HG03460 (cell line): ENCODE measurements around the gene DNM3.

Source experiments
- ATAC-seq: cut with Tn5 transposase; IDR thresholded peaks from one replicate; pipeline ENCODE4 v1.9.1; 2021; ENCODE audit not compliant: unreplicated experiment

The DNM3 gene

DNA sequence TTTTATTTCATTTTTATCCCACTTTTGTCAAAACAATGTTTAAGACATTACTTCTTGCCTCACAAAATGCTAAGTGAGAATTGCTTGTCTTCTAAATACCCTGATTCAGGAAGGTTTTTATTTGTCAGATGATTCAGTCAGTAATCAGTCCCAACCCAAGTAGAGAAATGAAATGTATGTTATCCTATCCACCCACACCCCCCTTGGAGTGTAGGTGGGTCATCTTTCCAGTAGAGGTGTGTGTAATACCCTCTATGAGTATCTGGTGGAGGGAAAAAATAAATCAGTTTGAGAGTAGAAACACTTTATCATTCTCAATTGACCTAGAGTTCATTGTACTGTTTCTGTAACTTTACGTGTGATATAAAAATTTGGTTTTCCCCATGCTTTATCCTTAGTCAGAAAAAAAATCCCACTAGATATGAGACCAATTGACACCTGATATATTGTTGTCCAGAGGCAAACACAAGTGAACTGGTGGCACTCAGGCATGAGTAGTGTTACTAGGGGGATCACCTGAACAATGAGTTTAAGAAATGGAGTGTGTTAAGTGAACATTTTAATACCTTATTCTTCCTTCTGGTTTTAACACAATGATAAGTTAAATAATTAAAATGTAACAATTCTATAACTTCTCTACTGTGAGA is 425.4 kb downstream of the DNM3 start:
- ATAC-seq: no peak

DNA sequence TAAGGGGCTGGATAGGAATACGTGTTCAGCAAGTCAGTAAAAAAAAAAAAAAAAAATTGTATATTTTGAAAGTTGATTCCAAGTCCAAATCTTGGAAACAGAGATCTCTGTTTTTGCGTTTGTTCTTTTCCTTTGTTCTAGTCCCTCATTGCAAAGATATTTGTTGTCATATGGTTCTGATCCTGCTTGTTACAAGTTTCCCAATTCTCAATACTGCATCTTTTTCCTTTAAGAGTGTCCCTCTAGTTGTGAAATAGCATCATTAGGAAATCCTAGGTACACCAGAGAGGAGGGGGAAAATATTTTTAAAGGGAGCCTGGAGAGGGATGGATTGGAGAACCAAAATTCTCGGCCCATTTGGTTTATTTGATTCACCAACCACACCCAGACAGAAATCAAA is 426.9 kb downstream of the DNM3 start:
- no peak for ATAC-seq

GRCh38 chr1:172269084-172269483 is 427.8 kb downstream of the DNM3 start:
- no peak for ATAC-seq

- no peak for ATAC-seq
Observed at GRCh38 chr1:172269644-172270043, 428.3 kb downstream of the DNM3 start.

DNA sequence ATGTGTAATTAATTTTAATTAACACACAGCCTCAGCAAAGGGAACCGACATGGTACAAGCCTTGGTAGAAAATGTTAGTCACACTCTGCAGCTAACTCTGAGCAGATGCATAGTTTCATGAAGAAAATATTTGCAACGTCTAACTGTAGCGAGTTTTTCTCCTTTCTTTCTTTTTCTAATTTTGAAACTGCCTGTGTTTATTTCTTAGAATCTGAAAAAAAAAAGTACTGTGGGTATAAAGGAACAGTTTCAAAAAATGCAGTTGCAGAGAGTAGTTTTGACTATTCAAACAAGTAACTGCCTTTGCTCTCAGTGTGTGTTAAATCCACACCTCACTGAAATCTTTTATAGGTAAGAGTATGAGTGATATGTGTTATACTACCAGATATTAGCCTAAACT is 429.3 kb downstream of the DNM3 start:
- ATAC-seq: no peak

GRCh38 chr1:172272087-172272486 is 430.8 kb downstream of the DNM3 start:
- ATAC-seq: no peak

GRCh38 chr1:172273647-172274396 is 432.5 kb downstream of the DNM3 start:
- no peak for ATAC-seq

DNA sequence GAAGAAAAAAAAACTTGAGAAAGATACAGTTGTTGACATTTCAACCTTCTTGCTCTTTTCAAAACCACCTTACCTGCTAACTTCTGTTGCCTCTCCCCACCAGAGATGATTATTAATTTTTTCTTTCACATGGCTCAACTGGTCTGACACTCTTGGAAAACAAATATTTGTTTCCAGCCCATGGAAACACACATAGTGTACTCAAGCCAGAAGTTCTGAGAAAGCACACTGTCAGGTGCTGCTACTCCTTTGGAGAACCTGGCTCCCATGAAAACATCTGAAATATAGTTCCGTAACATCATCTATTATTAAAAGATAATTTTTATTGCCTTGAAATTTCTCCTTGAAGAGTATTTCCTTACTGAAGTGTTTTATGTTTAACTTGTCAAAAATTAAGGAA is 434.2 kb downstream of the DNM3 start:
- no peak for ATAC-seq

GRCh38 chr1:172276120-172276818 is 435.0 kb downstream of the DNM3 start:
- no peak for ATAC-seq

DNA sequence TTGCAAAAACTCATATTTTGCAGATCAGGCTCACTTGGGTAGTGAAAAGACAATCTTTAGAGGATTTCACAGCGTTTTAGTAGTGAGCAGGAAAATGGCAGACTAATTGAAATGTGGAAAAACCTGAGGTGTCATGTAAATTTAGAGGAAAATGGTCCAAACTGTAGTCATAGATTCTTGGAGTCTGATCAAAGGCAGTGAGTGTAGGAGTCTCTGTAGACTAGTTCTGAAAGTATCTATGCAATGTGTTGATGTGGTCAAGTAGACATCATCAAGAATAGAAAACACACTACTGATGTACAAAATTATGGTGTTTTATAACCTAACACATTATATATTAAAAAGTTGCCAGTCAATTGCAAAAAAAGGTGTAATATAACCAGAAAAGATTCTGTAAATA is 436.0 kb downstream of the DNM3 start:
- ATAC-seq: no peak

DNA sequence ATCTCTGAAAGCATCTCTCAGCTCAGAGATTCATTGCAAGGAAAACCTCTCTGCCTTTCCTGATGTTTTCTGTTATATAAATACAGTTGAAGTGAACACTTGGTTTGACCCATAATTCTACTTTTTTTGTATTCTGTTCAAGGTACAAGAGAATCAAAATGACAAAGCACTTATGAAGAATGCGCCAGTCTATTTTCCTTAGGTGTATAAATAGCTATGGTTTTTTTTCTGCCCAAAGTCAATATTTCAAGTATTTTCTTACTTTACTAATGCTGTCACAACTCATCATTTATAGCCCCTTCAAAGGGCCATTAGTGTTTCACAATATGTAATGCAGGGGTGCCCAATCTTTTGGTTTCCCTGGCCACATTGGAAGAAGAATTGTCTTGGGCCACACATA is 436.7 kb downstream of the DNM3 start:
- no peak for ATAC-seq

DNA sequence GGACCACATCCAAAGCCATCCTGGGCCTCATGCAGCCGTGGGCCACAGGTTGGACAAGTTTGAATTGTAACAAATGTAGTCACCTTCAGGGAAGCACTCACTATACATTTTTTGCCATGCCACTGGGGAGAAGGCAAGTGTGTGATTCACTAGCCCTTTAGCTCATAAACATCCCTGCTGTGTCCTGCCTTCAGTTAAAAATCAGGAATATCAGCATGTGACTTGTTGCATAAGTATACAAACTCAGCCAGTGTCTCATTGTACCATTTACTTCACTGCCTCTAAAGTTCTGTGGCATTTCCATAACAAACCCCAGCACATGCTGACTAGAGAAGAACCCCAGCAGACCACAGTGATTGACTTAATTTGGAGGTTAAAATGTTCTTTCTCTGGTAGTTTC is 437.2 kb downstream of the DNM3 start:
- ATAC-seq: no peak

DNA sequence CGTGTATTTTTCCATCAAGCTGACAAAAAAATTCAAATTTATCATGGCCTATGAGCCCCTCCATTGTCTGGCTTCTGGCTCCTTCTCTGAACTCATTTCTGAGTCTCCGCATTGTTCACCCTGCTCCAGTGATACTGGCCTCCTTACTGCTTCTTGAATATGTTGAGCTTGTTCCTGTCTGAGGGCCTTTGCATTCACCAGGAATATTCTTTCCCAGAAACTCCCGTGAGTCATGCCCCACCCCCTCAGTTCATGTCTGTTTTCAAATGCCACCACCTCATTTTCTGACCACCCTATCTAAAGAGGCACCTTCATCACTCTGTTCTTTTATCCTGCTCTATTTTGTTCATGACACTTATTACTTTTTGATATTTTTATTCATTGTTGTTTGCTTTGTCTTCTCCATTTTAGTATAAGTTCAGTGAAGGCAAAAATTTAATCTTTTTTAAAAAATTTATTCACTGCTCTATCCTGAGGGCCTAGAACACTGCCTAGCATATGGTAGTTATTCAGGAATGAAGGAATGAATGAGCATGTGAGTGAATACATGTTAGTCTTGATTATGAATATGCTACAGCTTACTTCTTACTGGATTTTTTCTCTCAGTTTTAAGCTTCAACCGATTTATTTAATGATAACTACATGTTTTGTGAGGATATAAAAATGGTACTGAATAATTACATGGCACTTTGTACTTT is 438.8 kb downstream of the DNM3 start:
- no peak for ATAC-seq

DNA sequence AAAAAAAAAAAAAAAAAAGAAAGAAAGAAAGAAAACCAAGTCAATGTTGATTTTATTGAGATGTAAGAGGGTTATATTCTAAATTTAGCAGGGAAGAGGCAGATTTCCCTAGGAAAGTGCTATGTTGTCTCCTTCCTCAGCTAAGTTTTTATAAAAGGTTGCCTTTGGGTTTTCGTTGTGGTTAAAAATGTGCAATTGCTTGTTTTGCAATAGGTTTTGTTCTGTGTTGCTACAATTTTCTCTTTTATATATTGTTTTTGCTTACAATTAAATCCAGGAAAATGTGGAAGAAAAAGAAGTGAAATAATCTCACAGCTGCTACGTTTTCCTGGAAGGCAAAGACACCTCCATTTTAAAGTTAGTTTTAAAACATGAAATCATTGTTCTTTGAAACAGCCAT is 442.5 kb downstream of the DNM3 start:
- no peak for ATAC-seq

DNA sequence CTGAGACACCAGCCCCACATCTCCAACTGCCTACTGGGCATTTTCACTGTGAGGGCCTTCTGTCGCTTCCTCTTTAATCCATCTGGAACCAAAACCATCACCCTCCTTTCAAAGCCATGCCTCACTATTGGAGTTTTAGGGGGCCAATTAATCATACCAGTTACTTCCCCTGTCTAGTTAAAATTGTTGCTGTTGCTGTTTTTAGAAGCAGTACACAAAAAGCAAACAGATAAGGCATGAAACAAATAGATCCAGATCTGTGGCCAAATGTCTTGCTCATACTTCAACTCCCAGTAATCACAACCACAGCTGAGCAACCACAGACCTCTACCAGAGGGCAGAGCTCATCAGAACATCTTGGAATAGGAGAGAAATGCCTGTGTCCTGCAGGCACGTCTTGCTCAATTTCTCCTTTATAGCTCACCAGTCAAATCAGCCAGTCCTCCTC is 445.4 kb downstream of the DNM3 start:
- no peak for ATAC-seq

- no peak for ATAC-seq
Observed at GRCh38 chr1:172287208-172287607, 445.9 kb downstream of the DNM3 start.

DNA sequence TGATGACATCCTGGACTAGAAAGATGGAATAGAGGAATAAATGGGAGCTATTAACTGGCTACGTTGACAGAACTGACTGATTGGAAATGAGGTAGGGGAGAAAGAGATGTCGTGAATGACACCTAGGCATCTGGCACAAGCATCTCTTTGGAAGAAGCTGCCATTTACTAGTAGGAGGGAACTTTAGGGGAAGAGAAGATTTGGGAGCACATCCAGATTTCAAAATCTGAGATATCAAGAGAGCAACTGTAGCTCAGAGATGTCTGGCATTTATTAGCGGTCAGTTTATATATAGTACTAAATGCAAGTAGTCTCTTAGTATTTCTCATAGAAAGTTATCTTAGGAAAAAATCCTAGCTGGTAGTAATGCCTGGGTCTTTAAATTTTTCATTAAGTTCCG is 447.3 kb downstream of the DNM3 start:
- ATAC-seq: no peak

DNA sequence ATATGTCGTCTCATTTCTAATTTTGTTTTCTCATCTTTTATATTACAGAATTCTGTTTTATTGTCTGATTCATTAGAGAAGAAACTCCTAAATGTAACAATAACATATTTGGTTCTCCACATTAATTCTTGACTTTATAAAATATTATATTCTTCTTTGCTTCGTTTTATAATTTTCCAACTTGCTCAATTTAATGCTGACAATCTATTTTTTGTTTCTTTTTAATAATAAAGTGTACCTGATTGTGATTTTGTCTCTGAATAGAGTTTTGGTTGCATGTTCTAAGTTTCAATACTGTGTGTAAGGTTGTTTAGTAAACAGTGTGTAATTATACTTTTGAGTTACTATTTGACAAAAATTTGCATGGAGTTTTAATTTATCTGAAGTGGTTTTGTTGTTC is 448.1 kb downstream of the DNM3 start:
- ATAC-seq: no peak

GRCh38 chr1:172292840-172293239 is 451.5 kb downstream of the DNM3 start:
- no peak for ATAC-seq

DNA sequence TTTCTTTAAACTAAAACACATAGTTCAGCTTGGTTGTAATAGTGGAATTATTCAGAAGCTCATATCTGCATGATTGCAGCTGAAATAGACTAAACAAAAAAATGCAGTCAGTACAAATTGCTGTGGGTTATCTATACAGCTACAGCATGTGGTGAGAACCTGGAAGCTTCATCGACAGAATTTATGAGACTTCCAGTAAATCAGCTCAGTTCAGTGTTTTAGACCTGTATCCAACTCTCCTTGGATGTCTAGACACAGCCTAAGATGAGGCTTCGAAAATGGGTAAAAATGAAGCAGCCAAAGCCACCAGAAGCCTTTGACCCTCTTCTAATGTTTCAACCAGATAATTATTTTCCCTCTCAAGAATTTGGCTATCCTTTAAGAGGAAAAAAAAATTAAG is 452.1 kb downstream of the DNM3 start:
- no peak for ATAC-seq

DNA sequence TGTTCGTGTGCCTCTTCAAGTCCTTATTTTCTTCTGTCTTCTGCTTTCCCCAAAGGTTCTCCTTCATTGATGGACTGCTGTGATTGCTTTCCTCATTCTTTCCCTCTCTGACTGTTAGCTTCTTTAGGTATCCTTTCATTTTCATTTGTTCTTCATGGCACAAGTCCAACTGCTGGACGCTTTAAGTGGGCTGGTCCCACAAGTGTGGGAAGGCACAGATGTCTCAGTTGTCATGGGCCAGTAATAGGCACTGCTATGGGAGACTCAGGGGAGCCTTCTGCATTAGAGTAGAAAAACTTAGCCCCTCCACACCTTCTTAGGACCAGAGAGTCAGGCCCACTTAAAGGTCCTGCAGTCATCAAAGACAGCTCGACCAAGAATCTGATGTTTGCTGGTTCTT is 456.8 kb downstream of the DNM3 start:
- ATAC-seq: no peak

DNA sequence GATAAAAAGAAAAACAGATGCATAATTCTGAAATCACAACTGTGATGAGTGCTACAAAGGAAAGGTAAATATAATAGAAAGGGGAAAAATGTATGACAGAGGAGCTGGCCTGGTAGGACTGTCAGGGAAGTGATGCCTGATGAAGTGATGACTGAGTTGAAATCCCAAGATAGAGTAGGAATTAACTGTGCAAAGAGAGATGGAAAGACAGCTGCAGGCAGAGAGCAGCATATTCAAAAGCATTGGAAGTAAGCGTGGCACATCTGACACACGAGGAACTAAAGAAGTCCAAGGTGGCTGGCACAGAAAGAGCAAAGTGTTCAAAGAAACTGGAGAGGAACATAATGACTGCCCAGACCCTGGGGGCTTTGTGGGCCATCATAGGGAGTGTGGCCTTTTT is 457.6 kb downstream of the DNM3 start:
- no peak for ATAC-seq
